Measurements from ENCODE around the gene KLK10.

DNA sequence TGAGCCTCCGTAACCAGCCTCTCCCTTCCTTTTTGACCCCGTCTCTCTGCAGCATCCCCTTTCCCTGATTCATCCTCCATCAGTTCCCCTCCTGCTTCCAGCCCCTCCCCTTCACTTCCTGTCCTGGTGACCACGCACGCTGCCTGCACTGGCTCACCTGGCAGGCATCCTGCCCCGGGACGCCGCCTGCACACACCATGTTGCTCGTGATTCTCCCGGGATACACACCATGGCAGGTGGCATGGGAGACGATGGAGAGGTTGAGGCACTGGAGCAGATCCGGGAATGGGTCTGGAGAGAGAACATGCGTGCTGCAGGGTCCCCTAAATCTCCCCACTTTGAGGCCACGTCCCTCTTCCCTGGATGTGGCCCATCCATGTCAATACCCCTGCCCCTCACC is 11.1 kb upstream of the KLK10 start:
- TF ChIP-seq, protein P1, sequence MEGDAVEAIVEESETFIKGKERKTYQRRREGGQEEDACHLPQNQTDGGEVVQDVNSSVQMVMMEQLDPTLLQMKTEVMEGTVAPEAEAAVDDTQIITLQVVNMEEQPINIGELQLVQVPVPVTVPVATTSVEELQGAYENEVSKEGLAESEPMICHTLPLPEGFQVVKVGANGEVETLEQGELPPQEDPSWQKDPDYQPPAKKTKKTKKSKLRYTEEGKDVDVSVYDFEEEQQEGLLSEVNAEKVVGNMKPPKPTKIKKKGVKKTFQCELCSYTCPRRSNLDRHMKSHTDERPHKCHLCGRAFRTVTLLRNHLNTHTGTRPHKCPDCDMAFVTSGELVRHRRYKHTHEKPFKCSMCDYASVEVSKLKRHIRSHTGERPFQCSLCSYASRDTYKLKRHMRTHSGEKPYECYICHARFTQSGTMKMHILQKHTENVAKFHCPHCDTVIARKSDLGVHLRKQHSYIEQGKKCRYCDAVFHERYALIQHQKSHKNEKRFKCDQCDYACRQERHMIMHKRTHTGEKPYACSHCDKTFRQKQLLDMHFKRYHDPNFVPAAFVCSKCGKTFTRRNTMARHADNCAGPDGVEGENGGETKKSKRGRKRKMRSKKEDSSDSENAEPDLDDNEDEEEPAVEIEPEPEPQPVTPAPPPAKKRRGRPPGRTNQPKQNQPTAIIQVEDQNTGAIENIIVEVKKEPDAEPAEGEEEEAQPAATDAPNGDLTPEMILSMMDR (IDR thresholded peaks at IDR 0.05), result no peak
- TF ChIP-seq POLR2A (IDR thresholded peaks at IDR 0.05), result no peak

All from thyroid gland (tissue), 4 donors.